NCI-H524 treated with DMSO at 0.1 percent for 48 hours (cell line): ENCODE data around the gene ABLIM2.

ENCODE experiments used
- DNase-seq: peaks from one replicate; lab custom pipeline; 2025; lab: John Stamatoyannopoulos, UW

Gene ABLIM2

DNA sequence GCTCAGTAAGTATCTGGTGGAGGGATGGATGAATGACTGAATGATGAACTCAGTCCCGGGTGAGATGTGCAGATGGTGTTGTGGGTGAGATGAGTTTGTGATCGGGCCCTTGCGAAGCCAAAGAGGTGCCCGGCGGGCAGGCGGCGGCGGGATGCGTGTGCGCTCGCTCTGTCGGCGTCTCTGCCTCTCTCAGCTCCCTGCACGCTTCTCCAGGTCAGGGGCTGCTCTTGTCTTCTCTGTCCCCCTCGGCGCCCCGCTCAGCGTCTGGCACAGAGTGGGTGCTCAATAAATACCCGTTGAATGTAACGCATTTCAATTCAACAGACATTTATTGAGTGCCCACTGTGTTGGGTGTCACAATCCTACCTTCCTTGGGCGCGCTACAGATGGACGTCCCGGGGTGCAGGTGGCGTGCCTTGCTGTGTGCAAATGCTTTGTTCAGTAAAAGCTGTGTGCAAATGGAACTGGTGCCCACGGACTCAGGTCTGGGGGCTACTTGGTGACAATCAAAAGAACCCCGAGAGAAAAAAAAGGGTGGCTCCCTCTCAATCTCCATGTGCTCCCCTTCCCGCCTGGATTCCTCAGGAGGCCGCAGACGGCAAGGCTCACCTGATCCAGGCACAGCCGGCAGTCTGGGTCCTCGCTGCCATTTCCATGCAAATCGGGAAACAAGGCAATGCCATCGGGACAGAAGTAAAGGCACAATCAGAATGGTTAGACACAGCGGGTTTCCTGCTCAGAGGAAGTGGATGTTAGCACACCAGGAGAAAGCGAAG lies 153.4 kb downstream of the ABLIM2 start:
- DNase-seq: no peak

DNA sequence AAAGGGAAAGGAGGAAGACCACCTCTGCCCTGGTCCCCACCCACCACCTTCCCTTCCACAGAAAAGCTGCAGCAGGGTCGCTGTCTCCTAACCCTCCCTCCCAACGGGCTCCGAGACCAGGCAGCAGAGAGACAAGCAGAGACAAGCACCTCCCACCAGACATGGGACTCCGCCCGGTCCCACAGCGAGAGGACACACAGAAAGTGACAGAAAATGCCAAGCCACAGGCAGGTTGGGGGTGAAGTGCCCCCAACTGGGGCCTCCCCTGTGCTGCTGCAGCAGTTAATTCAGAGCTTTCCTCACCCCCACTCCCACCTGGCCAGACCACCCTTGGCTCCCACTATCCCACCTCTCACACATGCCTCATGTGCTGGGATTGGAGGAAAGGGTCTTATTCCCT lies 154.5 kb downstream of the ABLIM2 start:
- no peak for DNase-seq

DNA sequence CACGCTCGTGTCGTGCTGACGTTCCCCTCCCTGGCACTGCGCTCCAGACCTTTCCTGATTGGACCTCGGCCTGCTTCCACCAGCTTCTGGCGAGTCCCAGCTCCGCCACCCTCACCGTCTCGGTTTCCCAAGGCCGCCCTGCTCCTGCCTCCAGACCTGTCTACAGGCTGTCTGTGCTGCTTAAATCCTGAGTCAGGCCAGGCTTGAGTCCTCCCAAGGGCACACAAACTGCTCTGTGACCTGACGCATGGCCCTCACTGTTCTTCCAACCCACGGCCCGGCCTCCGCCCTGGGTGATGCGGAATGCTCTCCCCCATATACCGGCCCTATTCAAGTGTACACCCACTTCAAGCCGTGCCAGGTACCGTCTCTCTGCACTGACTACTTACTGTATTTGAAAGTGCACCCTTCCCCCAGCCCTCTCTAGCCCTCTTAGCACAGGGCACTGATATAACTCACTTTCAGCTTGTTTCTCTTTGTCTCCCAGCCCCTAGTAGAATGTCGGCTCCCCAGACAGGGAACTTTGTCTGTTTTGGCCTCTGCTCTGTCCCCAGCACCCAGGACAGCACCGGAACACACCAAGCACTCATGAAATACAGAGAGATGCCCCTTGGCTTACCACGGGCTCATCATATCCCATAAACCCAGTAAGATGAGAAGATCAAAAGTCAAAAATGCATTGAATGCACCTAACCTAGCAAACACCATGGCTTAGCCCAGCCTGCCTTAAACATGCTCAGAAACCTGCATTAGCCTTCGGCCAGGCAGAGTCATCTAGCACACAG lies 155.9 kb downstream of the ABLIM2 start:
- DNase-seq: no peak

DNA sequence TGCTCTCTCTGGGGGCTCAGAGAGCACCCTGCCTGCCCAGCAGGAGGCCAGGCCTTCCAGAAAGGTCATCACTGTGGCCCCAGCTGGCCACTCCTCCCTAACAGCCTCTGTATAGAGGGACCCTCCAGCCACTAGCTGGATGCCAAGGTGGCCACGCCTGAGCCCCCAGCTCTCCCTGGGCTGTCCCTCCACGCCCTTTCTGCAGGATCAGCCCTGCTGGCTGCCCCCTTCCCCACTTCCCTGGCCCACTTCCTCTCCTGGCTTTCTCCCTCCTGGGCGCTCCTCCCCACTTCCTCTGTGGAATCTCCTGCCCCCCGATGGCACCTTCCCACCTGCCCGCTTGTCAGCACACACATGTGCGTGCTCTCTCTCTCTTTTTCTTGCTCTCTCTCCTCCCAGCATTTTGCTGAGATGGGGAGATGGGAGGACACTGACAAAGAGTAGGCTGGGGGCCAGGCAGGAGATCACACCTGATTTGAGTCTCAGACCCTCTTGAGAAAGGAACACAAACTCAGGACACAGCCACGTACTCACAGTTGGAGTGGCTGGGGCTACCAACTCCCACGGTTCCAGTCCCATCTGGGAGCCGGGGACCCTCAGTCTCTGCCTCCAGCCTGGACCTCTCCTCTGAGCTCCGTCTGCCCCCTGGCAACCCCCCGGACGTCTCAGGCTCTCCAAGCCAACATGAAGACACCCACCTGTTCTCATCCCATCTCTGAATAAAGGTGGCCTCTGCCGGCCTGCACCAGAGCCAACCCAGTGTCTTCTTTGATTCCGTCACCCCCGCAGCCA lies 156.9 kb downstream of the ABLIM2 start:
- no peak for DNase-seq

DNA sequence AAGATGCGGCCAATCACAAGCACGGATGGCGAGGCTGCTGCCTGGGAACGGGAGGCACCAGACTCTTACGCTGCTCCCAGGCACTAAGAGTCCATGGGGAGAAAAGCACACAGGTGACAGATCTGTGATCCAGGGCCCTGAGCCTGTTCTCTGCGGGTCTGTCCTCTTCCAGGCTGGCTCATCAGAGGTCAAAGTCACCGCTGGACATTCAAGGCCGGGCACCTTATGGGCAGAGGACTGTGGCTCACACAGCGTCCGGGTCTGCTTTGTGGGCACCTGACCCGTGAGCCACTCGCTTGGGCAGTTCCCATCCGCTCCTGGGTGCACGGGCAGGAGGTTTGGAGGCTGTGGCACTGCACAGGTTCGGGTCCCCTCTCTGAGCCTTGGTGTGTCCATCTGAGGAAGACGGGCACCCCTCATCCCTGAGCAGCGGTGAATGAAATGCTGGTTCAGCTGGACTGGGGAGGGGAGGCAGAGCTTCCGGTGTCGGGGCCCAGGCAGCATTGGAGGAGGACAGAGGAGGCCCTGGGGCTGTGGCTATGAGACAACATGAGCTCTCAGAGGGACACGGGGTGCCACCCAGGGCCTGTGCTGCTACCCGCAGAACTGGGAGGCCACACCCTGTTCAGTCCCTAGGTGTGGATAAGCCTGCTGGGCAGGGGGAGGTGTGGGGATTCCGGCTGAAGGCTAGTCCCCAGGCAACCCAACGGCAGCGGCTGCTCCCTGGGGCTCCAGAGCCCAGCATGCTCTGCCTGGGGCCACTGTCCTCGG lies 157.7 kb downstream of the ABLIM2 start:
- DNase-seq: no peak

DNA sequence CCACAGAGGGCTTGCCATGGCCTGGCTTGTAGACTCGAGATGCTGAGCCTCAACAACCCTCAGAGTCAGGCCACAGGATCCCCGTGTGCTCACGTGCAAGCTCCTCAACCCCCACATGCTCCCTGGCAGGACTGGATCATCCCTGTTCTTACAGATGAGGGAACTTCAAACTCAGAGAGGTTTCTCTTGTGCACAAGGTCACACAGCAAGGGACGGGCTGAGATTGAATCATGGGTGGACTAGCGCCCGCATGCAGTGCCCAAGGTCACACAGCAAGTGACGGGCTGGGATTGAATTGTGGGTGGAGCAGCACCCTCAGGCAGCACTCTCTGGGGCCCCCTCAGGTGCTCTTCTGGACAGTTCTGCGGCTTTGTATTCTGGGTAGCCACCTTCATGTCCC lies 158.4 kb downstream of the ABLIM2 start:
- DNase-seq: no peak

DNA sequence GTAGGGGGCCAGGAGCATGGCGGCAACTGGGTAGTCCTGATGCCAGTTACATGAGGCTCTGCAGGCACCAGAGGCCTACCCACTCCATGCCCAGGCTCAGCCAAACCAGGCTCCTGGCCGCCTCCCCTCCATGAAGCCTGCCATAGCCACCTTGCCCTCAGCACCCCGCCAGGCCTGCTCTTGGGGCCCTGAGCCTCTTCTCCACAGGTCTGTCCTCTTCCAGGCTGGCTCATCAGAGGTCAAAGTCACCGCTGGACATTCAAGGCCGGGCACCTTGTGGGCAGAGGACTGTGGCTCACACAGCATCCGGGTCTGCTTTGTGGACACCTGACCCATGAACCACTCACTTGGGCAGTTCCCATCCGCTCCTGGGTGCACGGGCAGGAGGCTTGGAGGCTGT lies 158.9 kb downstream of the ABLIM2 start:
- DNase-seq: no peak

DNA sequence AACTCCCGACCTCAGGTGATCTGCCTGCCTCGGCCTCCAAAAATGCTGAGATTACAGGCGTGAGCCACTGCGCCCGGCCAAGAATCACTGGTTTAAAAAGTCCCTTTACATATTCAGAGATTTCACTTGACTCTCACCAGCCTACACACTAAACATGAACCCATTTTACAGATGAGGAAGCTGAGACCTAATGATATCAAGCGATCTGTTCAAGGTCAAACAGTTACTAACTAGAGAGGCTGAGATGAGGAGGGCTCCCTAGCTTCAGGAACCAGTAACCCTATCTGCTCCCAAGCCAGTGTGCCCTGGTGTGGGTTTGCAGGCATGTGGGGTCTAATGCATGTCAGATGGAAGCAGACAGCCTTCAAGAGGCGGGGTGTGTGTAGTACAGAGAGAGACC lies 159.3 kb downstream of the ABLIM2 start:
- DNase-seq: no peak

DNA sequence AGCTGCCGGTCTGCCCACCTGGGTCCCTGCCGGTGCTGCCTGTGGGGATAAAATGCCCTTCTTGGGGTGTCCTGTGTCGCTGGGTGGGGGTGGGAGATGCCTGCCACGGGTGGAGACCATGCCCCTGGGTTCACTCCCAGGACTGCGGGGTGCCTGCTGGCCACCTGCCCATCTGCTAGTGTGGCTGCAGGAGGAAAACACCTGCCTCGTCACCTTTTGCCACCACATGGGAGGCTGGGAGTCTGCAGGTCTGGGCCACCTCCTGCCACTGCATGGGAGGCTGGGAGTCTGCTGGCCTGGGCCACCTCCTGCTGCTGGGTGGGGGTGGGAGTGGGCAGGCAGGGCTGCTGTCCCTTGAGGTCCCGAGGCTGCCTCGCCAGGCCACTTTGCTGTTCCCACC lies 160.2 kb downstream of the ABLIM2 start:
- DNase-seq: no peak

DNA sequence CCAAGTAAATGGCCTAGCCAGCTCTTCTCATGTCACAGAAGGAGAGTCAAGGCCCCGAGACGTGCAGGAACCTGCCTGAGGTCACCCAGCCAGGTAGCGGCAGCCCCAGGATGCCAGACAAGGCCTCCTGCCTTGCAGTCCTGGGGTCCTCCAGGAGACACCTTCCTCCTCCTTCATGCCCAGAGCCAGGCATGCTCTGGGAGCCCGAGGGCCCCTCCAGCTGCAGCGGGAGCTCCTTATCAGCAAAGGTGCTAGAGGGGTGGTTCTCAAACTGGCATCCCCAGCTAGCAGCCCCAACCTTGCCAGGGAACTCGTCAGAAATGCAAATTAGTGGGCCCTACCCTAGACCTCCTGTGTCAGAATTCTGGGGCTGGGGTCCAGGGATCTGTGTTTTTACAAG lies 162.7 kb downstream of the ABLIM2 start:
- no peak for DNase-seq

DNA sequence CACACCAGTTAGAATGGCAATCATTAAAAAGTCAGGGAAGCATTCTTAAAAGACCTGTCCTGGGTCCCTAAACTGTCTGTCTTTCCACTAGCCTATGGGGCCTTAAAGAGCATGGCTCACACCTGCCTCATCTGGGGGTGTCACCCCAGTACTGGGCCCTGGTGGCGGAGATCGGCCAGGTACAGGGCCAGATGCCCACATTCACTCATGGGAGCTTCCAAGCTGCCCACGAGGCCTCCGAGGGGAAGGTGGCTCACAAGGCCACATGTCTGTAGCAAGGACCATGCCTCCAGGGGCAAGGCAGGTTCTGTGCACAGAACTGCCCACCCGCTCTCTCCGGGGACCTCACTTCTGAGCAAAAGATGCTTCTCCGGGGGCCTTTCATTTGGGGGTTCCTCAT lies 163.5 kb downstream of the ABLIM2 start:
- no peak for DNase-seq

DNA sequence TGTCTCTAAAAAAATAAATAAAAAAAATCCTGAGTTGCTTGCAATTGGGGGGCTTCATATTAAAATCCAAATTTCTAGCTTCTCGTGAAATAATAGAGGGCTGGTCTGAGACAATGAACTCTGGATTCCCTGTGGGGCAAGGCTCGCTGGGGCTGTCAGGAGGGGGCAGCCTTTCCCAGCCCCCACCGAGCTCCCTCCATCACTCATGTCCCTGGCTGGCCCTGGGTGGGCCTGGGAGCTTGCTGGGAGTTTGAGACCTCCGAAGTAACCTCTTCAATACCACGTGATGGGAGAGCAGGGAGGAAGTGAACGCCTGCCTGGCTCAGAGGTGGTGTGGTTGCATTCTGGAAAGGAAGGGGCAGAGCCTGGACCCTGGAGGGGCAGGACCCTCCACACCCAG lies 164.9 kb downstream of the ABLIM2 start:
- DNase-seq: no peak

DNA sequence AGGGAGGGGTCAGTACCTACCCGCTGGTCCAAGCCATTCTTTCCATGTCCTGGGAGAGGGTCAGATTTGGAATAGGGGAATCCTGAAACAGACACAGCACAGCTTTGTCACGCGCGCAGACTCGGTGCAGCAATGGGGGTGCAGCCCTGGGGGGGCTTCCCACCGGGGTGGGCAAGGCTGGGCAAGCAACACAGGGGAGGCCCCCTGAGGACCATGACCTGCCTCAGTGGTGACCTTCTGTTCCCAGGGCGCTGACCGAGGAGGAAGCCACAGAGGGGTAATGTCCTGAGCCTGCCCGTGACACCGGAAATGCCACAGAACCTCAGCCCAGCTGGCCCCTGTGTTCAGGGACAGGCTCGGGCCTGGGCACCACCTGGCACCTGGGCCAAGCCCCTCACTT lies 165.8 kb downstream of the ABLIM2 start:
- no peak for DNase-seq

DNA sequence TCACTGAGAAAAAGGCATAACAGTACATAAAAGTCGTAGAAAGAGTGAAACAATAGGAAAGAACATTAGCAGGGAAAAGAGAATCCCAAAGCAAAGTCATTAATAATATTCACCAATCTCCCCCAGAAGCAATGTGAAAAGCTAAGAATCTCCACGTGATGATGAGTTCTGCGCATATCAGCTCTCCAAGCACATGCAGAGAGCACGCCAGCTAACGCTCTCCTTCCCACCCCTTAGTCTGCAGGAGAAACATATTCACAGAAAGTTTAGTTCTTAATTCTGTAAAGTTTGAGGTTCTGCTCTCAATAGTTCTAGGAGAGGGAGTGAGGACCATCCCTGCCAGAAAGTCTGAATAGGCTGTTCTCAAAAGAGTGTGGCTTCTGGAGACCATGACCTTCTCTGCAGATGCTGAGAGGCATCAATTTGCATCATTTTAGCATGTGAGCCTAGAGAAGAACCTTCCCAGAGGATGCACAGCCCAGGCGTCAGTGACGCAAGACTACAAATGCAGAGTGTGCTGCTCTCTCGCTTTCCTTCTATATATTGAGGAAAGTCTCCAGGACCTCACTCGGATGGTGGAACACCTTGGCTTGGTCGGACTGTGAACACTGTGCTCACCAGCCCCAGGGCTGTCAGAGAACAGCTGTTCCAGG lies 167.7 kb downstream of the ABLIM2 start:
- DNase-seq: no peak

DNA sequence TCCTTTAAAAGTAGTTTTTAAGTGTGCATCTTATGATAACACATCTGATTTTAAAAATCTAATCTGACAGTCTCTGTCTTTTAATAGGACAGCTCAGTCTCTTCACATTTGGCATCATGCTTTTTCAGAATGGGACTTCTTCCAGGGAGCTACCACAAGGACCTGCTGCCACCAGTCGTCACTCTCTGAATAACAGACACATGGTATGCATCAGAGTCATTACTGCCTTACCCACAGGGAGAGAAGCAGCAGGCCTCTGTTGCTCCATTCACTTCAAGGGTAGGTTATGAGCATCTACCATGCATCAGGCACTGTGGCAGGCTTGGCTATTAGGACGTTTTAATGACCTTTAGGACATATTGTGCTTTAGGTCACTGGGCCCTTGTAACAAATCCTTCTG lies 169.0 kb downstream of the ABLIM2 start:
- DNase-seq: no peak

DNA sequence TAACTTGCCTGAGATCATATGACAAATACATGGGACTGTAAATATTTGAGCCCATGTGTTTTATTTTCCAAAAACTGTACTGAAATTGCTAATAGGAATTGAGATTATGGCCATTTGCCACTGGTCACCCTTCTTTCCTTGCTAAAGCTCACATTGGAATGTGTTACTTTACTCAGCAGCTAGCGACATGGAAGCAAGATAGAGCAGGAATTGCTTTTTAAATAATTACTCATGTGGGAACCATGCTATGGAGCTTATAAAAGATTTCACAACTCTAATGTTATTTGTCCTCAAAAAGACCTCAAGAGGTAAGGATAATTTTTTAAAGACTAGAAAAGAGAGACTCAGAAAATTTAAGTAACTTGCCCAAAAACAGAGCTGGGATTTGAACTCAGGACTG lies 170.2 kb downstream of the ABLIM2 start:
- no peak for DNase-seq

DNA sequence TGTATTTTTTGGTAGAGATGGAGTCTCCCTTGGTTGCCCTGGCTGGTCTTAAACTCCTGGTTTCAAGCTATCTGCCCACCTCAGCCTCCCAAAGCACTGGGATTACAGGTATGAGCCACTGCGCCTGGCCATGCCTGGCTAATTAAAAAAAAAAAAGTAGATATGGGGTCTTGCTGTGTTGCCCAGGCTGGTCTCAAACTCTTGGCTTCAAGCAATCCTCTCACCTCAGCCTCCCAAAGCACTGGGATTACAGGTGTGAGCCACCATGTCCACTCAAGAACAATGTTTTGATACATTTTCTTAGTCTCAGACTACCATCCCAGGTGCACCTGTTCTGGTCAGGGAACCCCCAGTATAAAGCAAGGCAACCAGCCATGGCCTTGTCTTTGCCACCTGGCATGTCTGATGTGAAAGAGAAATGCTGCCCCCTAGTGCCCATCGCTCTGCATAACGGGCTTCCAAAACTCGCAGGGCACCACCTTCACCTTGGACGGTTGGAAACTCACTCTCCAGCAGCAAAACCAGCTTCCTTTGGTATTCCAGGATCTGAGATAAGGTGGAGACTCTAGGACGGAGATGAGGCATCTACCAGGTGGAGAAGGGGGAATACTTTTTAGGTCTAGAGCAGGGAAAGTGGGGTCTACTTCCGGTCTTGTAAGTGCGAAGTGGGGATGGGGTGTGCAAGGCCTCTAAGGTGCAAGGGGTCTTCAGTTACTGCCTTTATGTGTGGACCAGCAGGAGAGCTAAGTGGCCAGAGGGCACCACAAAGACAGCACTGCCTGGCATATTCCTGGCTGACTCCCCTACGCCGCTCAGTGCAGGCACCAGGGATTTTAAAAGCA lies 171.2 kb downstream of the ABLIM2 start:
- DNase-seq: no peak

DNA sequence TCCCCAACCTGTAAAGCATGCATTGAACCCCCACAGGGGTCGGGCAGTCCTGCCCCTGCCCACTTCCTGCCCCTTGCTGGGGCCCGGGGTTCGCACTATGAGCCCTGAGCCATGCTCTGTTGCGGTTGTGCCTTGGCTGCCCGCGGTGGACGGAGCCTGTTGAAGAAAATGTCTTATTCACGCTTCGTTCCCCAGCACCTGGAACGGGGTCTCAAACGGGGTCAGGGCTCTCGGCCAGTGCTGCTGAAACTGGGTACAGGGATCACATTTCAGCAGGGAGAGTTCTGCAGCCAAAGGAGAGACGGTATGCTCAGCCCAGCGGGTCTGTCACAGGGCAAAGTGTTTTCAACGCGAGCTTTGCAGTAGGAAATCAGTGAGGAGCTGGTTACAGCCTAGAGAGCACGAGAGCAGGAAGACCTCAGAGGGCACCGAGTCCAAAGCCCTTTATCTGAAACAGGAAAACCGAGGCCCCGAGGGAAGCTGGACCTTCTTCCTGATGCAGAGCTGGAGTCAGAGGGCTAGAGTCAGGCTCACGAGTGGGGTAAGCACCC lies 172.6 kb downstream of the ABLIM2 start:
- no peak for DNase-seq

DNA sequence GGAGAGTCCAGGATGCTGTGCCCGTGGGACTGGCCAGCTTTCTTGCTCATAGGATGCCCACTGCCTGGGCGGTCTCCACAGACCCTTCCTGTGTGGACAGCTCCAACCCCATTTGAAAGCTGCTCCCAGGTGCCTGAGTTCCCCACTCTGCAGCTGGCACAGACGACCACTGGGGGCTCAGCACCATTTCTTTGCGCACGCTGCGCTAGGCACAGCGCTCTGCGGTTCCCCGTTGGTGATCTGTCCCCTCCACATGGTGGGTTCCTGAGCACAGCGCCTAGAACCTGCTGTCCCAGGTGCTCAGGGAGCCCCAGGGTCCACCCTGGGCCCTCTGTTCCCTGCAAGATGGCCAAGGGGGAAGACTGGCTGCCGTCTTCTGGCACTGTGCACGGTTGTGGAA lies 173.5 kb downstream of the ABLIM2 start:
- no peak for DNase-seq

DNA sequence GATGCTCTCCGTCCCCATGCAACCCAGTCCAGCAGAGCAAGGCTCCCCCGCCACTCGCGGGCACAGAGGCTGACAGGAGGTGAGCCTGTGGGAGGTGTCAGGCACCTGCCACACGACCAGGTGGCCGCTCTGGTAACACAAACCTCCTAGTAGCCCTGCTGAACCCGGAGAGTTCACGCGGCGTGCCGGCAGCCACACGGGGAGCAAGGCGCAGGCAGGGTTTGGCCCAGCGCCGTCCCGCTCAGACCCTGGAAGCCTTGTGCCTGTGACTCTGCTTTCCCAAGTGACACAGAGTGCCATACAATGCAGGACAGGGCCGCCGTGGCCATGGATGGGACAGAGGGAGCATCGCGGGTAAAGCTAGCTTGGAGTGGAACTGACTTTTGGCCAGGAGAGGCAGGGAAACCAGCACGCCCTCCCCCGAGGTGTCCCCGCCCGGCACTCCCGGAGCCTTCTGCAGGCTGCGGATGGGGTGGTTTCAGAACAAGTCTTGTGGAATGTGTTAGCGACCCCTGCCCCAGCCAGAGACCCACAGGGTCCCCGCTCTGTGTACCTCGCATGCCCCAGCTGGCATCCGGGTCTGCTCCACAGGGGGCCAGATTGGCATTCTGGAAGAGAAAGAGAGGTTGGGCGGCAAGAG lies 174.2 kb downstream of the ABLIM2 start:
- DNase-seq: no peak
